ENCODE results near the gene SPC24.

Gene SPC24

DNA sequence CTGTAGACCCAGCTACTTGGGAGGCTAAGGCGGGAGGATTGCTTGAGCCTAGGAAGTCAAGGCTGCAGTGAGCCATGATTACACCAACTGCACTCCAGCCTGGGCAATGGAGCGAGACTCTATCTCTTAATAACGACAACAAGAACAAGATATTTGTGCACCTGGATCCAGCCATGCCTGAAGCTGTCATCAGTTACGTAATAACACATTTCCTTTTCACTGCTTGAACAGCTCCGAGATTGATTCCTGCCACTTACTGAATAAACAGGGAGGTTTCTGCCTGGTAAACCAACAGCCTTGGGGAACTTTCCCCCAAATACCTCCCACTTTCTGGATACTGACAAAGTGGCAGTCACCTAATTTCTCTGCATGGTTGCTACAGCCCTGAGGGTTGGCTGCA lies 36.4 kb upstream of the SPC24 start:
- H3K4me3 ChIP-seq (replicated peaks; ENCODE audit: insufficient read depth, low read length), result no peak overlapping the region
- DNase-seq (ENCODE audit: low read depth in 1 of 2, low spot score in 1 of 2), result no peak
- H3K27ac ChIP-seq (replicated peaks), result no peak overlapping the region
- peaks cover 7% of the 10 kb centered on the region for H3K27me3 ChIP-seq (ENCODE audit: insufficient read depth, poor library complexity, severe bottlenecking)
- TF ChIP-seq, protein P1, sequence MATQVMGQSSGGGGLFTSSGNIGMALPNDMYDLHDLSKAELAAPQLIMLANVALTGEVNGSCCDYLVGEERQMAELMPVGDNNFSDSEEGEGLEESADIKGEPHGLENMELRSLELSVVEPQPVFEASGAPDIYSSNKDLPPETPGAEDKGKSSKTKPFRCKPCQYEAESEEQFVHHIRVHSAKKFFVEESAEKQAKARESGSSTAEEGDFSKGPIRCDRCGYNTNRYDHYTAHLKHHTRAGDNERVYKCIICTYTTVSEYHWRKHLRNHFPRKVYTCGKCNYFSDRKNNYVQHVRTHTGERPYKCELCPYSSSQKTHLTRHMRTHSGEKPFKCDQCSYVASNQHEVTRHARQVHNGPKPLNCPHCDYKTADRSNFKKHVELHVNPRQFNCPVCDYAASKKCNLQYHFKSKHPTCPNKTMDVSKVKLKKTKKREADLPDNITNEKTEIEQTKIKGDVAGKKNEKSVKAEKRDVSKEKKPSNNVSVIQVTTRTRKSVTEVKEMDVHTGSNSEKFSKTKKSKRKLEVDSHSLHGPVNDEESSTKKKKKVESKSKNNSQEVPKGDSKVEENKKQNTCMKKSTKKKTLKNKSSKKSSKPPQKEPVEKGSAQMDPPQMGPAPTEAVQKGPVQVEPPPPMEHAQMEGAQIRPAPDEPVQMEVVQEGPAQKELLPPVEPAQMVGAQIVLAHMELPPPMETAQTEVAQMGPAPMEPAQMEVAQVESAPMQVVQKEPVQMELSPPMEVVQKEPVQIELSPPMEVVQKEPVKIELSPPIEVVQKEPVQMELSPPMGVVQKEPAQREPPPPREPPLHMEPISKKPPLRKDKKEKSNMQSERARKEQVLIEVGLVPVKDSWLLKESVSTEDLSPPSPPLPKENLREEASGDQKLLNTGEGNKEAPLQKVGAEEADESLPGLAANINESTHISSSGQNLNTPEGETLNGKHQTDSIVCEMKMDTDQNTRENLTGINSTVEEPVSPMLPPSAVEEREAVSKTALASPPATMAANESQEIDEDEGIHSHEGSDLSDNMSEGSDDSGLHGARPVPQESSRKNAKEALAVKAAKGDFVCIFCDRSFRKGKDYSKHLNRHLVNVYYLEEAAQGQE (IDR thresholded peaks at IDR 0.05; ENCODE audit: insufficient replicate concordance, low read depth), result no peak
- TF ChIP-seq, protein P2, sequence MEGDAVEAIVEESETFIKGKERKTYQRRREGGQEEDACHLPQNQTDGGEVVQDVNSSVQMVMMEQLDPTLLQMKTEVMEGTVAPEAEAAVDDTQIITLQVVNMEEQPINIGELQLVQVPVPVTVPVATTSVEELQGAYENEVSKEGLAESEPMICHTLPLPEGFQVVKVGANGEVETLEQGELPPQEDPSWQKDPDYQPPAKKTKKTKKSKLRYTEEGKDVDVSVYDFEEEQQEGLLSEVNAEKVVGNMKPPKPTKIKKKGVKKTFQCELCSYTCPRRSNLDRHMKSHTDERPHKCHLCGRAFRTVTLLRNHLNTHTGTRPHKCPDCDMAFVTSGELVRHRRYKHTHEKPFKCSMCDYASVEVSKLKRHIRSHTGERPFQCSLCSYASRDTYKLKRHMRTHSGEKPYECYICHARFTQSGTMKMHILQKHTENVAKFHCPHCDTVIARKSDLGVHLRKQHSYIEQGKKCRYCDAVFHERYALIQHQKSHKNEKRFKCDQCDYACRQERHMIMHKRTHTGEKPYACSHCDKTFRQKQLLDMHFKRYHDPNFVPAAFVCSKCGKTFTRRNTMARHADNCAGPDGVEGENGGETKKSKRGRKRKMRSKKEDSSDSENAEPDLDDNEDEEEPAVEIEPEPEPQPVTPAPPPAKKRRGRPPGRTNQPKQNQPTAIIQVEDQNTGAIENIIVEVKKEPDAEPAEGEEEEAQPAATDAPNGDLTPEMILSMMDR (IDR thresholded peaks at IDR 0.05; ENCODE audit: insufficient read depth, low read length), result no peak
- TF ChIP-seq POLR2AphosphoS5 (IDR thresholded peaks at IDR 0.05; ENCODE audit: low read depth) (no peak), GABPA (IDR thresholded peaks at IDR 0.05; ENCODE audit: low read depth) (no peak), SPI1 (IDR thresholded peaks at IDR 0.05; ENCODE audit: borderline replicate concordance, low read depth) (no peak)

DNA sequence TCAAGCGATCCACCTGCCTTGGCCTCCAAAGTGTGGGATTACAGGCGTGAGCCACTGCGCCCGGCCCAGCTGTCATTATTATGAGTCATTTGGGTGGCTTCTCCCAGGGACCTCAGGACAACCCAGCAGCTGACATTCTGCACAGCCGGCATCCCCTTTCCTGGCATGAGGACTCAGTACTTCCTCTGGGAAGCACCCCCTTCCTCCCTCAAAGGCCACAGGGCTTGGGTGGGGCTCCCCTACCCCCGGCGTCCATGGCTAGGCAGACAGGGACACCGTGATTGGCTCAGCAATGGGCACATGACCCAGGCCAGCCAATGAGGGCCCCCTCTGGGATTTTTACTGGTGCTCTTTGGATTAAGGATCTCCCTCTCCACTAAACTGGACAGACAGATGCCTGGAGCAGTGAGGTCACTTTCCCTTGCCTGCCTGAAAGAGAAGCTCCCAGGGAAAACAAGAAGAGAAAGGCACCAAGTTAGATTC lies 35.7 kb upstream of the SPC24 start:
- Histone ChIP-seq H3K4me3 (replicated peaks; ENCODE audit: insufficient read depth, low read length) (no peak overlapping the region), H3K27ac (replicated peaks) (no peak overlapping the region), H3K27me3 (ENCODE audit: insufficient read depth, poor library complexity, severe bottlenecking) (peaks cover 3% of the 10 kb centered on the region)
- DNase-seq (ENCODE audit: low read depth in 1 of 2, low spot score in 1 of 2), result no peak
- TF ChIP-seq POLR2AphosphoS5 (IDR thresholded peaks at IDR 0.05; ENCODE audit: low read depth), result no peak
- TF ChIP-seq, protein P2 (IDR thresholded peaks at IDR 0.05; ENCODE audit: insufficient read depth, low read length), result no peak
- TF ChIP-seq, protein P1 (IDR thresholded peaks at IDR 0.05; ENCODE audit: insufficient replicate concordance, low read depth), result no peak
- no peak for TF ChIP-seq SPI1 (IDR thresholded peaks at IDR 0.05; ENCODE audit: borderline replicate concordance, low read depth)
- no peak for TF ChIP-seq GABPA (IDR thresholded peaks at IDR 0.05; ENCODE audit: low read depth)

DNA sequence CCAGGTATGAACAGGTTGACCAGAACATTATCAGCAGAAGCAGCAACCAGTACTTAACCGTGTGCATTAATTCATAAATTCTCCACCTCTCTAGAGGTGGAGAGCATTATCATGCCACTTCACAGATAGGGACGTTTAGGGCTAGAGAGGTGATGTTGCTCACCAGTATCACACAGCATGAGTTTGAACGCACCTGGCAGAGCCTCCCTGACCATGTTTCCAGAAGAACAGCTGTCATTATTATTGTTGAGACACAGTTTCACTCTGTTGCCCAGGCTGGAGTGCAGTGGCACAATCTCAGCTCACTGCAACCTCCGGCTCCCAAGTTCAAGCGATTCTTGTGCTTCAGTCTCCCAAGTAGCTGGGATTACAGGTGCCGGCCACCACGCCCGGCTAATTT lies 34.9 kb upstream of the SPC24 start:
- Histone ChIP-seq H3K27ac (replicated peaks) (no peak overlapping the region), H3K27me3 (ENCODE audit: insufficient read depth, poor library complexity, severe bottlenecking) (no peaks in the 10 kb centered on the region), H3K4me3 (replicated peaks; ENCODE audit: insufficient read depth, low read length) (no peak overlapping the region)
- TF ChIP-seq POLR2AphosphoS5 (IDR thresholded peaks at IDR 0.05; ENCODE audit: low read depth) (no peak), GABPA (IDR thresholded peaks at IDR 0.05; ENCODE audit: low read depth) (no peak), SPI1 (IDR thresholded peaks at IDR 0.05; ENCODE audit: borderline replicate concordance, low read depth) (no peak)
- TF ChIP-seq, protein P2 (IDR thresholded peaks at IDR 0.05; ENCODE audit: insufficient read depth, low read length), result no peak
- TF ChIP-seq, protein P1 (IDR thresholded peaks at IDR 0.05; ENCODE audit: insufficient replicate concordance, low read depth), result no peak
- DNase-seq (ENCODE audit: low read depth in 1 of 2, low spot score in 1 of 2), result no peak

All from HL-60 (cell line).